B cell (primary cell): ENCODE data around the gene NMNAT3.

Source experiments
- EZH2 ChIP-seq: IDR thresholded peaks from 2 replicates; pipeline ENCODE4 v1.6.1; 2012; ENCODE audit warnings: borderline replicate concordance, low read depth, mild to moderate bottlenecking, moderate library complexity, low read length; ENCODE audit not compliant: insufficient read depth, poor library complexity, severe bottlenecking
- TF ChIP-seq, protein P1 (sequence below): fragments of 200-600 bp; IDR thresholded peaks from one replicate; pipeline ENCODE4 v1.8.0; 2022; ENCODE audit warnings: antibody characterized with exemption, mild to moderate bottlenecking

DNA sequence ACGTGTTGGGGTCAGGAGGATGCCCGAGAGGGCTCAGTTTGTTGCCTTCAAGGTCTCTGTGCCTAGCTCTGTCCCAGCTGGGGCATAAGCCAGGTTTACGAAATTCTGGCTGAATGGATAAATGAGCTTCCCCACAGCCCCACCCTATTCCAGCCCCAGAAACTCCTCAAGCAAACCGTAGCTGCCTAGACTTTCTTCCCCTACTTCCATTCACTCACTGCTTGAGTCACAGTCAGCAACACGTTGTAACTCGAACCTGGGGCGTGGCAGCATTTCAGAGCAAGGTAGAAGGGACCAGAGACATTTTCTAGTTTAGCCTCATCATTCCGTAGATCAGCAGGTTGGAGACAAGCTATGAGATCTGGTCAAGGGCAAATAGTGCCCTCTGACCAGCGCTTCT is 24.2 kb downstream of the NMNAT3 start:
- TF ChIP-seq, protein P1, sequence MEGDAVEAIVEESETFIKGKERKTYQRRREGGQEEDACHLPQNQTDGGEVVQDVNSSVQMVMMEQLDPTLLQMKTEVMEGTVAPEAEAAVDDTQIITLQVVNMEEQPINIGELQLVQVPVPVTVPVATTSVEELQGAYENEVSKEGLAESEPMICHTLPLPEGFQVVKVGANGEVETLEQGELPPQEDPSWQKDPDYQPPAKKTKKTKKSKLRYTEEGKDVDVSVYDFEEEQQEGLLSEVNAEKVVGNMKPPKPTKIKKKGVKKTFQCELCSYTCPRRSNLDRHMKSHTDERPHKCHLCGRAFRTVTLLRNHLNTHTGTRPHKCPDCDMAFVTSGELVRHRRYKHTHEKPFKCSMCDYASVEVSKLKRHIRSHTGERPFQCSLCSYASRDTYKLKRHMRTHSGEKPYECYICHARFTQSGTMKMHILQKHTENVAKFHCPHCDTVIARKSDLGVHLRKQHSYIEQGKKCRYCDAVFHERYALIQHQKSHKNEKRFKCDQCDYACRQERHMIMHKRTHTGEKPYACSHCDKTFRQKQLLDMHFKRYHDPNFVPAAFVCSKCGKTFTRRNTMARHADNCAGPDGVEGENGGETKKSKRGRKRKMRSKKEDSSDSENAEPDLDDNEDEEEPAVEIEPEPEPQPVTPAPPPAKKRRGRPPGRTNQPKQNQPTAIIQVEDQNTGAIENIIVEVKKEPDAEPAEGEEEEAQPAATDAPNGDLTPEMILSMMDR: no peak
- TF ChIP-seq EZH2: no peak
